HCT116 (cell line): ENCODE data around the gene MTA3. TPM values are rescaled to one million over a fixed set of nuclear protein-coding genes. Genes with fewer than 3 reads are reported as not detected.

Experiments used
- CBX3 ChIP-seq: IDR thresholded peaks from 2 replicates; pipeline ENCODE4 v1.6.1; 2012; ENCODE audit warnings: low read depth
- TCF7L2 ChIP-seq: IDR thresholded peaks from 2 replicates; pipeline ENCODE4 v1.7.0; 2011; ENCODE audit warnings: borderline replicate concordance, inconsistent platforms; ENCODE audit not compliant: insufficient read depth, insufficient read length; ENCODE audit errors: extremely low read depth
- total RNA-seq: library from RNA; stranded (reverse); gene quantifications from one replicate; pipeline ENCODE4 v1.2.1, GENCODE V29; 2021; ENCODE audit not compliant: unreplicated experiment

Gene MTA3
- total RNA-seq, 1 experiment from 2014 or later = 46.3 TPM

DNA sequence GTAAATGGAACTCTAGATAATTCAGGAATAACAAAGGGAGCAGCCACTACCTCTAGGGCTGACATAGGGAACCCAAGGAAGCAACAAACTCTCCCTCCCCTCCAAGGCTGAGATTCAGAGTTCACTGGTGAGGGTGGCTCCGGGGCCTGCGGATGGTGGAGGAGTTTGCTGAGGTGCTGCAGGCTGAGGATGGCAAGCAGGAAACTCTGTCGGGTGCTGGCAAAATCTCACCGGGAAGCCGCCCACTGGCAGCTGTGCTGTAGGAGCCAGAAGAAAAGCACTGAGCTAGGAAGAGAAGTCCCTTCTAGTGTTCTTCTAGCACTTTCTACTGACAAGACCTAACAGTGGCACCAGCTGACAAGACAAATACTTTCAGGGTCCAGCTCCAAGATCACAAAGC lies 236.5 kb downstream of the MTA3 start (continued):
- TF ChIP-seq CBX3 (no peak), TCF7L2 (no peak)

Other genes starting within 250 kb of the MTA3 start
- gene COX7A2L, start 207.4 kb upstream of the MTA3 start, total RNA-seq = 104 TPM
- 1.5 TPM for gene KCNG3, start 74.7 kb upstream of the MTA3 start, total RNA-seq
- not detected for gene OXER1, start 195.5 kb downstream of the MTA3 start, total RNA-seq
- gene HAAO, start 224.0 kb downstream of the MTA3 start, total RNA-seq = not detected